ENCODE measurements around the gene CABLES2. TPM values are rescaled to one million over a fixed set of nuclear protein-coding genes. Genes with fewer than 3 reads are reported as not detected.
"Not testable (repeated sequence)": the region's sequence is repeated elsewhere in the genome, so short reads cannot be mapped to it uniquely, and the experiment has no call there.

Gene CABLES2
- total RNA-seq, 1 experiment from 2014 or later, result 8.9 TPM

DNA sequence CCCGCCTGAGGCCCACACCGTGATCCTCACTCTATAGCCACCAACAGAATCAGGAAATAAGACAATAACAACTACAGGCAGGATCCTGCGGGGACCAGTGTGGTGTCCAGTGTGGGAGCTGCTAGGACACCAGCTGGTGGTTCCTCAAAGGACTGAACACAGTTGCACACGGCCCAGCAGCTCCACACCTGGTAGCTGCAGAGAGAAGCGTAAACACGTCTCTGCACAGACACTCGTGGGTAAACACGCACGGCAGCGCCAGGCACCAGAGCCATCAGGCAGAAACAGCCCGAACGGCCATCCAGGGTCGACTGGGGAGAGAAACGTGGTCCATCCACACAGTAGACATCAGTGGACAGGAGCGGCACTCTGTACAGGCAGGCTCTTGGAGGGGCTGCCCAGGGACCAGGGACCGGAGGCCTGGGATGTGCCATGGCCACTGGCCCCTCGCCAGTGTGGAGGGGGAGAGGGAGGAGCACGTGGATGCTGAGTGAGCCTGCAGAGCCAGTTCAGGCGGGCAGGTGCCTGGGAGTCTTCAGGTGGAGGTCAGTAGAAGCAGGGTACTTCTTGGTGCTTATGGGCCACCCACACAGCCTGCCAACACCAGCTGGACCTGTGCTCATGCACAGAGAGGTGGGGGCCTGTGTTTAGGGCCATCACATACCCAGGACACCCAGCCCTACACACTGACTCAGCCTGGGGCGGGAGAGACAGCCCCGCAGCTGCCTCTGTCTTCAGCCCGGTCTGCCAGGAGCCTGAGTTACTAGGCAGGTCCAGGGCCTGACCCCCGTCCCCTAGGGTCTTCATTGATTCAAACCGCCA is 32.5 kb downstream of the CABLES2 start:
- no peak overlapping the region for H3K4me2 ChIP-seq (ENCODE audit: low read length)

GRCh38 chr20:62373631-62374179 is 33.4 kb downstream of the CABLES2 start:
- H3K9ac ChIP-seq (ENCODE audit: low read length); H3K4me2 ChIP-seq (ENCODE audit: low read length); H3K9me2 ChIP-seq (ENCODE audit: insufficient read depth); ATAC-seq; H3K27ac ChIP-seq (ENCODE audit: low read depth, low read length); H2AFZ ChIP-seq (ENCODE audit: low read depth, low read length, poor library complexity, severe bottlenecking); BruUV-seq (replicated peaks); H3K9me3 ChIP-seq (ENCODE audit: control insufficient read depth in 1 of 2, insufficient read depth in 1 of 2, low read depth in 1 of 2, low read length in 2 of 2); H3K79me2 ChIP-seq (ENCODE audit: insufficient read depth, low read length); H3K36me3 ChIP-seq (ENCODE audit: control insufficient read depth in 1 of 2, insufficient read depth in 2 of 2, low read length in 2 of 2); H3K27me3 ChIP-seq (ENCODE audit: insufficient read depth, low read length); DNase-seq (ENCODE audit: low read depth, low spot score); RAD21 ChIA-PET (ENCODE audit: low non-redundant PET in 1 of 2, low total read pairs in 2 of 2, uncharacterized antibody in 2 of 2, unreplicated experiment in 2 of 2); intact Hi-C loops (cut with micrococcal nuclease); H3K4me3 ChIP-seq (replicated peaks in 1 of 2; ENCODE audit: low read depth in 1 of 2, low read length in 2 of 2); H4K20me1 ChIP-seq (ENCODE audit: insufficient read depth): not testable (repeated sequence)
- POLR2A ChIA-PET, result interaction anchor here (1.1 kb wide), 1 partner anchor 8 kb away, joined by 3 read pairs; no protein-coding TSS in a partner anchor
- CTCF ChIA-PET, result interaction anchor here (1.4 kb wide), 1 partner anchor 9 kb away, joined by 5 read pairs; no protein-coding TSS in a partner anchor
- peaks cover 42 to 64% of the 10 kb centered on the region in 2 experiments for H3K4me1 ChIP-seq (ENCODE audit: control insufficient read depth in 1 of 2, insufficient read depth in 2 of 2, low read length in 2 of 2)

More for the DNA sequence above, 32.5 kb downstream of the CABLES2 start:
- H3K9me2 ChIP-seq (ENCODE audit: insufficient read depth), result no peaks in the 10 kb centered on the region
- DNase-seq (ENCODE audit: low read depth, low spot score), result no peak
- H3K9me3 ChIP-seq (ENCODE audit: control insufficient read depth in 1 of 2, insufficient read depth in 1 of 2, low read depth in 1 of 2, low read length in 2 of 2), result no peaks in the 10 kb centered on the region
- H4K20me1 ChIP-seq (ENCODE audit: insufficient read depth), result no peaks in the 10 kb centered on the region
- intact Hi-C loops (cut with micrococcal nuclease), result no loop called here
- no peak for ATAC-seq
- no peaks in the 10 kb centered on the region for H3K36me3 ChIP-seq (ENCODE audit: control insufficient read depth in 1 of 2, insufficient read depth in 2 of 2, low read length in 2 of 2)
- no peak overlapping the region for H3K9ac ChIP-seq (ENCODE audit: low read length)
- H3K27me3 ChIP-seq (ENCODE audit: insufficient read depth, low read length), result no peaks in the 10 kb centered on the region
- peaks cover 35 to 56% of the 10 kb centered on the region in 2 experiments for H3K4me1 ChIP-seq (ENCODE audit: control insufficient read depth in 1 of 2, insufficient read depth in 2 of 2, low read length in 2 of 2)
- ChIA-PET POLR2A (interaction anchor here (1.1 kb wide), 1 partner anchor 9 kb away, joined by 3 read pairs; no protein-coding TSS in a partner anchor), RAD21 (ENCODE audit: low non-redundant PET in 1 of 2, low total read pairs in 2 of 2, uncharacterized antibody in 2 of 2, unreplicated experiment in 2 of 2) (interaction anchor here in 1 of 2 experiments (0.7 kb wide), 1 partner anchor 46 kb away, joined by 3 read pairs; no protein-coding TSS in a partner anchor), CTCF (interaction anchor here (0.9 to 1.5 kb wide), 4 partner anchors 8 to 74 kb away, joined by 3 to 5 read pairs (median 4); no protein-coding TSS in a partner anchor)
- no peak overlapping the region; the same call in 1 of the 2 replicates for H3K27ac ChIP-seq (ENCODE audit: low read depth, low read length)
- no peak overlapping the region for H3K4me3 ChIP-seq (replicated peaks in 1 of 2; ENCODE audit: low read depth in 1 of 2, low read length in 2 of 2)
- BruUV-seq (replicated peaks), result no TSS peak
- TF ChIP-seq ELF1 (IDR thresholded peaks at IDR 0.05; ENCODE audit: borderline replicate concordance, low read depth) (no peak), POLR2A (IDR thresholded peaks at IDR 0.05; ENCODE audit: borderline replicate concordance, extremely low read depth, insufficient read depth, insufficient read length) (no peak), CTCF (IDR thresholded peaks at IDR 0.05 in 2 of 3, conservative IDR thresholded peaks at IDR 0.05 in 1 of 3; ENCODE audit: borderline replicate concordance in 1 of 3, insufficient read depth in 1 of 3, low read depth in 2 of 3, low read length in 2 of 3) (no peak), TCF7L2 (IDR thresholded peaks at IDR 0.05; ENCODE audit: borderline replicate concordance, extremely low read depth, insufficient read depth, insufficient read length) (no peak), YY1 (IDR thresholded peaks at IDR 0.05; ENCODE audit: extremely low read depth, insufficient replicate concordance, low read depth, low read length) (no peak)
- no peak overlapping the region for H2AFZ ChIP-seq (ENCODE audit: low read depth, low read length, poor library complexity, severe bottlenecking)
- H3K79me2 ChIP-seq (ENCODE audit: insufficient read depth, low read length), result no peaks in the 10 kb centered on the region
